Uterus (tissue), 4 donors: ENCODE data around the gene MOV10. TPM values are rescaled to one million over a fixed set of nuclear protein-coding genes. Genes with fewer than 3 reads are reported as not detected.
"Not testable (repeated sequence)": the region's sequence is repeated elsewhere in the genome, so short reads cannot be mapped to it uniquely, and the experiment has no call there.

Source experiments
- DNase-seq, 2 donors: peaks; one replicate each; pipeline ENCODE4 v3.0.0-alpha.2; 2019 to 2020
- H3K27ac ChIP-seq, 2 donors: fragments of 200-600 bp; sonication (generic); 1 replicate in 1 of 2; 2 replicates in 1 of 2; pipeline ENCODE4 v1.5.1; 2016 to 2018
- H3K27me3 ChIP-seq, 2 donors: fragments of 200-600 bp; sonication (generic); one replicate each; pipeline ENCODE4 v1.5.1; 2018 to 2019; ENCODE audit warnings: control low read depth in 1 of 2
- H3K36me3 ChIP-seq, 2 donors: fragments of 200-600 bp; sonication (generic); one replicate each; pipeline ENCODE4 v1.5.1; 2019; ENCODE audit warnings: control low read depth in 1 of 2
- H3K4me1 ChIP-seq, 2 donors: fragments of 200-600 bp; sonication (generic); one replicate each; pipeline ENCODE4 v1.5.1; 2018 to 2019; ENCODE audit warnings: control low read depth in 1 of 2
- H3K4me3 ChIP-seq, 2 donors: fragments of 200-600 bp; sonication (generic); 1 replicate in 1 of 2; 2 replicates in 1 of 2; pipeline ENCODE4 v1.5.1; 2018 to 2019; ENCODE audit warnings: mild to moderate bottlenecking in 1 of 2
- H3K9me3 ChIP-seq, 2 donors: fragments of 200-600 bp; sonication (generic); one replicate each; pipeline ENCODE4 v1.5.1; 2019; ENCODE audit warnings: control low read depth in 1 of 2
- POLR2A ChIP-seq, 2 donors: fragments of 450-650 bp; IDR thresholded peaks; one replicate each; pipeline ENCODE4 v1.6.1; 2016; ENCODE audit warnings: antibody characterized with exemption in 2 of 2, mild to moderate bottlenecking in 1 of 2, moderate library complexity in 1 of 2
- intact Hi-C: fragments of 100-400 bp; cut with DNase I; formaldehyde crosslinking; loops from one replicate; pipeline ENCODE4 v1.15.1; 2023; ENCODE audit warnings: low total_unique reads
- total RNA-seq, 4 donors: library from RNA; depleted of rRNA in 3 of 4; stranded (reverse); fragments of >200 nt in 3 of 4; gene quantifications; one replicate each; pipeline versions ENCODE4 v1.1.0 to v1.2.4, GENCODE V29; 2014 to 2023
- TF ChIP-seq, protein P1 (sequence below), 4 experiments: fragments of 200-600 bp in 2 of 4; fragments of 450-650 bp in 2 of 4; sonication (generic) in 2 of 4; IDR thresholded peaks; one replicate each; pipeline ENCODE4 v1.5.1; 2016 to 2019; ENCODE audit warnings: antibody characterized with exemption in 4 of 4, mild to moderate bottlenecking in 2 of 4, moderate library complexity in 1 of 4
- donor health status: DM: yes; HTN: yes; CAD: no.

The MOV10 gene
- total RNA-seq, 4 donors from 2014 or later, result 10.3 to 91.9 (median 55.5) TPM

DNA sequence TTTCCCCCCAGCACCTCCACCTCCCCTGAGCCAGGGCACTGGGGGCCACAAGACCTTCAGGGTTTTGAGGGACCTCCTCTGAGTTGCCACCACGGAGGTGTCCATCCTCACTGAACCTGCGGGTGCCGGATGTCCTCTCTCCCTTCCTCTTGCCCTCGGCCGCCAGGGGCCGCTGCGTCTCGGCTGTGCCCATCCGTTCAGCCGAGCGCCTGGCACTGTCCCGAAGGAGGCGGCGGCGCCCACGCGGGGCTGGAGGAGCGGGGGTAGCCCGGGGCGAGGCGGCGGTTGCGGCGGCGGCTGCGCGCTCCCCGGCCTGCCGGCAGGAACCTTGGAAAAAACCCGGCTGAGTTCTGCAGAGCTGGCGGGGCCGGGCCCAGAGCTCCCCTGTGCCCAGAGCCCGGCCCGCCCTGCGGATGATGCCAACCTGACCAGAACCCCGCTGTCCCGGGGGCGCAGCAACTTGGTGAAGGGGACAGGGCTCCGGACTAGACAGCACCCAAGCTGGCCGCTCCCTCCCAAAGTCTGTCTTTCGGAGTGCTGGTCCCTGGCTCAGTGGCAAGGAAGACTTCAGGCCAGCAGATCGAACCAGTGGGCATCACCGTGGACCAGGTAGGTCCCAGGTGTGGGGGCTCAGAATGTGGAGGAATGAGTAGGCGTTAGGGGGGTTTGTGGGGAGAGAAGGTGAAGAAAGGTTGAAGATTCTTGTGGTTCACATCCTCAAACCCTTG lies 44.4 kb downstream of the MOV10 start:
- intact Hi-C loops, result loop anchor here (5.0 to 10.0 kb wide), 2 partner anchors 238 to 254 kb away; partner anchors contain the start of gene SLC16A1
- H3K27ac ChIP-seq, result no peak overlapping the region
- peak; percentile 68 to 78 for DNase-seq
- no peaks in the 10 kb centered on the region for H3K9me3 ChIP-seq
- no peaks in the 10 kb centered on the region for H3K36me3 ChIP-seq
- peak overlapping the region in 1 of 2 donors; percentile 12 for H3K4me3 ChIP-seq
- H3K27me3 ChIP-seq, result no peaks in the 10 kb centered on the region
- TF ChIP-seq POLR2A (IDR thresholded peaks at IDR 0.05), result no peak
- TF ChIP-seq, protein P1, sequence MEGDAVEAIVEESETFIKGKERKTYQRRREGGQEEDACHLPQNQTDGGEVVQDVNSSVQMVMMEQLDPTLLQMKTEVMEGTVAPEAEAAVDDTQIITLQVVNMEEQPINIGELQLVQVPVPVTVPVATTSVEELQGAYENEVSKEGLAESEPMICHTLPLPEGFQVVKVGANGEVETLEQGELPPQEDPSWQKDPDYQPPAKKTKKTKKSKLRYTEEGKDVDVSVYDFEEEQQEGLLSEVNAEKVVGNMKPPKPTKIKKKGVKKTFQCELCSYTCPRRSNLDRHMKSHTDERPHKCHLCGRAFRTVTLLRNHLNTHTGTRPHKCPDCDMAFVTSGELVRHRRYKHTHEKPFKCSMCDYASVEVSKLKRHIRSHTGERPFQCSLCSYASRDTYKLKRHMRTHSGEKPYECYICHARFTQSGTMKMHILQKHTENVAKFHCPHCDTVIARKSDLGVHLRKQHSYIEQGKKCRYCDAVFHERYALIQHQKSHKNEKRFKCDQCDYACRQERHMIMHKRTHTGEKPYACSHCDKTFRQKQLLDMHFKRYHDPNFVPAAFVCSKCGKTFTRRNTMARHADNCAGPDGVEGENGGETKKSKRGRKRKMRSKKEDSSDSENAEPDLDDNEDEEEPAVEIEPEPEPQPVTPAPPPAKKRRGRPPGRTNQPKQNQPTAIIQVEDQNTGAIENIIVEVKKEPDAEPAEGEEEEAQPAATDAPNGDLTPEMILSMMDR (IDR thresholded peaks at IDR 0.05), result peak; percentile 75 to 93 (median 82)
- H3K4me1 ChIP-seq, result peaks cover 0 to 19% of the 10 kb centered on the region in 2 donors

DNA sequence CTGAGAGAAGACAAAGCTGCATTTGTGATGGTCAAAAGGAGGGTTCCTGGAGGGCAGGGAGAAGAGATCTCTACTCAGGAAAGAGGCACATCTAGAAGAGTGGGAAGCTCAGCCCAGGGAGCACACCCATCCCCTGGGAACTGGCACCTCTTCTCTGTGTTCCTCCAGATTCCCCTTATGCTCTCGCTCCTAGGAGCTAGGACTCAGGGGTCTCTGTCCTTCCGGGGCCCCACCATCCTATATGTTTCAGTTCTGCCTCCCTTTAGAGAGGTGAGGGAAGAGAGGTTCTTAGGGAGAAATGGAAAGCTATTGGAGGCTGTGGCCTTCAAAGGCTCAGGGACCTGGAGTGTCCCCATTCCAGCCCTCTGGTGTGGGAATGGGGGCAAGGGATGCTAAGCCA lies 45.2 kb downstream of the MOV10 start:
- Histone ChIP-seq H3K9me3 (no peaks in the 10 kb centered on the region), H3K36me3 (no peaks in the 10 kb centered on the region), H3K4me3 (no peak overlapping the region), H3K27me3 (no peaks in the 10 kb centered on the region), H3K4me1 (peaks cover 0 to 13% of the 10 kb centered on the region in 2 donors), H3K27ac (no peak overlapping the region)
- TF ChIP-seq, protein P1 (IDR thresholded peaks at IDR 0.05), result no peak
- TF ChIP-seq POLR2A (IDR thresholded peaks at IDR 0.05), result no peak
- intact Hi-C loops, result loop anchor here (5.0 to 10.0 kb wide), 2 partner anchors 238 to 255 kb away; partner anchors contain the start of gene SLC16A1
- no peak for DNase-seq

DNA sequence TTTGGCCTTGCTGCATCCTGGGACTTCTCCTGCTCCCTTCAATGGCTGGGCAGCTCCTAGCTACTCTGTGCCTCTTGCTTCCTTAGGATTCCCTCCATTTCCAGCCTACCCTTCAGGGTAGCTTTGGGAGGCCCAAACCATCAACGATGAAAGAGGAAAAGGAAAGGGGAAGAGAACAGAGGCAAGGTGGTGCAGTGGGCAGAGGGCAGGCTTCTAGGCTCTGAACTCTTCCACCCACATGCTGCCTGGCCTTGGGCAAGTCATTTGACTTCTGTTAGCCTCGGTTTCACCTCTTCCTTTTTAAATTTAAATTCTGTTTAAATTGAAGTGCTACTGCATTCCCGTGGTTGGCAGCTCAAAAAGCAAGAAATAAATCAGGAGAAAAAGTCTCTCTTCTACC lies 46.3 kb downstream of the MOV10 start:
- Histone ChIP-seq H3K36me3 (no peaks in the 10 kb centered on the region), H3K27me3 (no peaks in the 10 kb centered on the region), H3K4me1 (peaks cover 0 to 7% of the 10 kb centered on the region in 2 donors), H3K27ac (no peak overlapping the region), H3K9me3 (no peaks in the 10 kb centered on the region), H3K4me3 (no peak overlapping the region)
- no peak for DNase-seq
- intact Hi-C loops, result no loop called here
- TF ChIP-seq, protein P1 (IDR thresholded peaks at IDR 0.05), result no peak
- TF ChIP-seq POLR2A (IDR thresholded peaks at IDR 0.05), result no peak

DNA sequence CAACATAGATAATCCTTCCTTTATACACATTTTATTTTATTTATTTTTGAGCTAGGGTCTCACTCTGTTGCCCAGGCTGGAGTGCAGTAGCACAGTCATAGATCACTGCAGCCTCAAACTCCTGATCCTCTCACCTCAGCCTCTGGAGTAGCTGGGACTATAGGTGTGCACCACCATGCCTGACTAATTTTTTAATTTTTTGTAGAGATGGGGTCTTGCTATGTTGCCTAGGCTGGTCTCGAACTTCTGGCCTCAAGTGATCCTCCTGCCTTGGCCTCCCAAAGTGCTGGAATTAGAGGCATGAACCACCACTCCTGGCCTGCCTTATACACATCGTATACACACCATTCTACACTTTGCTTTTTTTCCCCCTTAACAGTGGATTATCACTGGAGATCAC lies 46.8 kb downstream of the MOV10 start:
- H3K36me3 ChIP-seq, H3K4me3 ChIP-seq, H3K27me3 ChIP-seq, H3K27ac ChIP-seq, DNase-seq, H3K9me3 ChIP-seq, H3K4me1 ChIP-seq, intact Hi-C loops: not testable (repeated sequence)

DNA sequence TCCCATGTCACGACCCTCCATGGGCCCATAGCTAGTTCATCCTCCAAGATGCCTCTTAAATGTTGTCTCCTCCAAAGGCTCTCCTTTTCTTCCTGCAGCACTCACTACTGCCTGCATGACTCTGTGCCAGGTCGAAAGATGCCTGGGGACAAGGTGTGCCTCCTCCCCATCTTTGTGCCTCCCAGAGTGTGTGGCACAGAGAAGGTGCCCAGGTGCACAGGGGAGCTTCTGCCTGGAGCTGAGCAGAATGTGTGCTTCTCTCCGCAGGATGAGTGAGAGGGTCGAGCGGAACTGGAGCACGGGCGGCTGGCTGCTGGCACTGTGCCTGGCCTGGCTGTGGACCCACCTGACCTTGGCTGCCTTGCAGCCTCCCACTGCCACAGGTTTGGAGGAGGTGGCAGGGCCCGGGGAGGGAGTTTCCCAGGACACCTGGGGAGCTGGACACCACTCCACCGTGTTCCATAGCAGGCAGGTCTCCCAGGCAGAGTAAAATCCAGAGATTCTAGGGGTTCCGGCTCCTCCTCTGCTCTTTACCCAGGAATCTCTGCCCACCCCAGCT lies 47.6 kb downstream of the MOV10 start:
- H3K36me3 ChIP-seq, result no peaks in the 10 kb centered on the region
- no peak for DNase-seq
- peak overlapping the region; percentile 16 to 74 for H3K27ac ChIP-seq
- H3K9me3 ChIP-seq, result no peaks in the 10 kb centered on the region
- H3K4me3 ChIP-seq, result no peak overlapping the region
- peaks cover 0 to 6% of the 10 kb centered on the region in 2 donors for H3K4me1 ChIP-seq
- intact Hi-C loops, result no loop called here
- H3K27me3 ChIP-seq, result no peaks in the 10 kb centered on the region
- TF ChIP-seq, protein P1 (IDR thresholded peaks at IDR 0.05), result no peak
- TF ChIP-seq POLR2A (IDR thresholded peaks at IDR 0.05), result no peak
